DMS153 treated with DMSO at 0.1 percent for 48 hours (cell line): ENCODE data around the gene OR8D2.
"Not testable (repeated sequence)": the region's sequence is repeated elsewhere in the genome, so short reads cannot be mapped to it uniquely, and the experiment has no call there.

Experiments
- DNase-seq: peaks from one replicate; lab custom pipeline; 2025; ENCODE audit not compliant: unreplicated experiment; lab: John Stamatoyannopoulos, UW

OR8D2 gene

DNA sequence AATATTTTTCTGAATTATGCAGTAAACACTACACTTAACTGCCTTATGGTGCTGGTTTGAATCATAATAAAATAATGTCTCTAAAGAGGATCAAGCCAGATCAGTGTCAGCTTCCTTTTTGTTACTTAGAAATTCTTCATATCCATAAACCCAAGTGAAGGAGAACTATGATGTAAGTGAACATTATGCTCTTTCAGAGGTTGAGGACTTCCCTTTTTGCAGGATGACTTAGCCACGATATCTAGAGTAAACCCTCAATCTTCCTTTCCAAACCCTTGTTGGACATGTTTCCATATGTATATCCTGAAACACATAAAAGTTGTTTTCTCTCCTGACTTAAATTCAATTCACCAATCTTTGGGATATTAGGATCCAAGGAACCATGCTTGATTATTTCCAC, 25.3 kb downstream of the OR8D2 start:
- no peak for DNase-seq

DNA sequence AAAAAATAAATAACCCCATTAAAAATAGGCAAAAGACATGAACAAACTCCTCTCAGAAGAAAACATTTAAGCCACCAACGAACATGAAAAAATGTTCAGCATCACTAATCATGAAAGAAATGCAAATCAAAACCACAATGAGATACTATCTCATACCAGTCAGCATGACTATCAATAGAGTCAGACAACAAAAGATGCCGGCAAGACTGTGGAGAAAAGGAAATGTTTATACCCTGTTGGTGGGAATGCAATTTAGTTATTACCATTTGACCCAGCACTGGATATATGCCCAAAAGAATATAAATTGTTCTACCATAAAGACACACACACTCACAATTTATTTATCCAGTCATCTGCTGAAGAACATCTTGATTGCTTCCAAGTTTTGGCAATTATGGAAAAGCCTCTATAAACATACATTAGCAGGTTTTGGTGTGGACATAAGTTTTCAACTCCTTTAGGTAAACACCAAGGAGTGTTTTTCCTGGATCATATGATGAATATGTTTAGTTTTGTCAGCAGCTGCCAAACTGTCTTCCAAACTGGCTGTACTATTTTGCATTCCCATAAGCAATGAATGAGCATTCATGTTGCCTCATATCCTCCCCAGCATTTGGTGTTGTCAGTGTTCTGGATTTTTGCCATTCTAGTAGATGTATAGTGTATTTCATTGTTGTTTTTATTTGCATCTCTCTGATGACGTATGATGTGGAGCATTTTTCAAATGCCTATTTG, 34.2 kb downstream of the OR8D2 start:
- no peak for DNase-seq

DNA sequence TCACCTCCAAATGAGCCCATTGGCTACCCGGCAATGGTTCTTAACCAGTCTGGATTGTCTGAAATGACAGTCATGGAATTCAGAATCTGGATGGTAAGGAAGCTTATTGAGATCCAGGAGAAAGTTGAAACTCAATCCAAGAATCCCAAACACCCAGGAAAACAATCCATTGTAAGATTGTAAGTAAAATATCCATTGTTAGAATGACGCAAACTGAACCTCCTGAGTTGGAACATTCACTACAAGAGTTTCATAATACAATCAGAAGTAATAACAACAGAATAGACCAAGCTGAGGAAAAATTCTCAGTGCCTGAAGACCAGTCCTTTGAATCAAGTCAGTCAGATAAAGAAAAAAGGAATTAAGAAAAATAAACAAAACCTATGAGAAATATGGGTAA, 41.7 kb downstream of the OR8D2 start:
- no peak for DNase-seq

DNA sequence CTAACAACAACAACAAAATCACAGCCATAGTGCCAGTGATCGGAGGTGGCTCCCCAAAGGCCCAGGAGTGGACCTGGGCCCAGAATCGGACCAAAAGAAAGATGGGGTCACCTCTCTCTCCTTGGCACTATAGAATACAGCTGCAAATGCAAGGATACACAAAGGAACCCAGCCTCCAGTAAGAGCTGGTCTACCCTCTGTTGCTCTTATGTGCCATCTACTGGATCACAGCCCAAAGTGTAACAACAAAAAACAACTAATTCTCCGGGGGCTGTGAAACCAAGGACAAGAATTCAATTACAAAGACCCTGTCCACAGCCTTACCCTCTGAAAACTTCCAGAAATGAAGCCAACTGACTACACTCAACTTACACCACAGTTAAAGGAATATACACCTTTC, 42.2 kb downstream of the OR8D2 start:
- DNase-seq, result no peak

- no peak for DNase-seq
Measured at GRCh38 chr11:124277207-124277606, 42.8 kb downstream of the OR8D2 start.

GRCh38 chr11:124276081-124276480, 43.9 kb downstream of the OR8D2 start:
- no peak for DNase-seq

- no peak for DNase-seq
Measured at GRCh38 chr11:124274000-124274399, 46.0 kb downstream of the OR8D2 start.

GRCh38 chr11:124270886-124271285, 49.1 kb downstream of the OR8D2 start:
- DNase-seq, result not testable (repeated sequence)
